Colonic mucosa (tissue), 4 donors: Measurements from ENCODE around the gene ZNF579. TPM values are rescaled to one million over a fixed set of nuclear protein-coding genes. Genes with fewer than 3 reads are reported as not detected.
A peak's percentile ranks its signal among the peaks of the same experiment; 100 is the strongest.
"Not testable (repeated sequence)": the region's sequence is repeated elsewhere in the genome, so short reads cannot be mapped to it uniquely, and the experiment has no call there.

Source experiments
- DNase-seq: peaks from one replicate; pipeline ENCODE4 v3.0.0-alpha.2; 2020
- H3K27ac ChIP-seq: fragments of 200-600 bp; one replicate; pipeline ENCODE4 v1.8.0; 2021
- H3K27me3 ChIP-seq: fragments of 200-600 bp; one replicate; pipeline ENCODE4 v1.8.0; 2021
- H3K36me3 ChIP-seq: fragments of 200-600 bp; one replicate; pipeline ENCODE4 v1.8.0; 2021
- H3K4me1 ChIP-seq: fragments of 200-600 bp; one replicate; pipeline ENCODE4 v1.8.0; 2021; ENCODE audit warnings: mild to moderate bottlenecking
- H3K4me3 ChIP-seq: fragments of 200-600 bp; one replicate; pipeline ENCODE4 v1.8.0; 2021
- H3K9ac ChIP-seq, 2 donors: one replicate each; pipeline ENCODE4 v1.7.0; 2013; ENCODE audit warnings: control low read depth in 2 of 2, low read depth in 2 of 2, low read length in 2 of 2
- H3K9me3 ChIP-seq: fragments of 200-600 bp; one replicate; pipeline ENCODE4 v1.8.0; 2021
- CTCF ChIP-seq: fragments of 200-600 bp; IDR thresholded peaks from one replicate; pipeline ENCODE4 v1.8.0; 2022; ENCODE audit warnings: antibody characterized with exemption, mild to moderate bottlenecking
- intact Hi-C: fragments of 100-400 bp; cut with DNase I; formaldehyde crosslinking; loops from one replicate; pipeline ENCODE4 v1.14.1; 2022
- total RNA-seq, 2 donors: library from RNA; stranded (reverse); fragmentation: NEBNext Ultra II Directional in 1 of 2; extraction: Animal tissue kit (Norgen Biotek cat#: 25700) in 1 of 2; gene quantifications; one replicate each; pipeline ENCODE4 v1.2.1, GENCODE V29; 2021
- donor health status: healthy.
- donor health status: DM: no; HTN: no; CAD: no.
- donor health status: DM: no; HTN: no; CAD: no.

ZNF579 gene
- total RNA-seq, 2 donors from 2014 or later: 8.0 to 8.7 TPM

GRCh38 chr19:55584871-55585270 lies 4.2 kb upstream of the ZNF579 start:
- no peak for TF ChIP-seq CTCF
- intact Hi-C loops: loop anchor here (5.0 kb wide), 1 partner anchor 33 kb away; no protein-coding TSS in a partner anchor
- H3K4me1 ChIP-seq: peaks cover 10% of the 10 kb centered on the region

GRCh38 chr19:55583897-55584296 lies 3.2 kb upstream of the ZNF579 start:
- H3K4me1 ChIP-seq: peaks cover 10% of the 10 kb centered on the region
- H3K9ac ChIP-seq, H3K27me3 ChIP-seq, intact Hi-C loops, H3K9me3 ChIP-seq, H3K4me3 ChIP-seq, DNase-seq, H3K27ac ChIP-seq, H3K36me3 ChIP-seq: not testable (repeated sequence)

More at GRCh38 chr19:55584871-55585270, 4.2 kb upstream of the ZNF579 start:
- no peak for DNase-seq
- no peaks in the 10 kb centered on the region for H3K27me3 ChIP-seq
- no peaks in the 10 kb centered on the region for H3K9me3 ChIP-seq
- H3K4me3 ChIP-seq: no peak overlapping the region
- no peak overlapping the region for H3K27ac ChIP-seq
- no peaks in the 10 kb centered on the region for H3K36me3 ChIP-seq
- no peak overlapping the region for H3K9ac ChIP-seq

GRCh38 chr19:55582284-55582683 lies 1.6 kb upstream of the ZNF579 start:
- intact Hi-C loops, H3K9ac ChIP-seq, H3K27ac ChIP-seq, H3K9me3 ChIP-seq, H3K4me3 ChIP-seq, DNase-seq, H3K27me3 ChIP-seq, H3K36me3 ChIP-seq: not testable (repeated sequence)
- H3K4me1 ChIP-seq: peaks cover 10% of the 10 kb centered on the region

- H3K9ac ChIP-seq: no peak overlapping the region
- intact Hi-C loops: no loop called here
- H3K4me3 ChIP-seq: no peak overlapping the region
- no peak for TF ChIP-seq CTCF
- H3K27me3 ChIP-seq: no peaks in the 10 kb centered on the region
- no peaks in the 10 kb centered on the region for H3K9me3 ChIP-seq
- DNase-seq: no peak
- H3K4me1 ChIP-seq: peaks cover 8% of the 10 kb centered on the region
- no peaks in the 10 kb centered on the region for H3K36me3 ChIP-seq
- H3K27ac ChIP-seq: no peak overlapping the region
Observed at GRCh38 chr19:55581823-55582223, 1.2 kb upstream of the ZNF579 start.

GRCh38 chr19:55581145-55581822 lies 636 bp upstream of the ZNF579 start:
- TF ChIP-seq CTCF: no peak
- Histone ChIP-seq H3K36me3 (no peaks in the 10 kb centered on the region), H3K4me1 (peaks cover 7% of the 10 kb centered on the region), H3K27me3 (no peaks in the 10 kb centered on the region), H3K4me3 (peak overlapping the region; percentile 72), H3K9me3 (no peaks in the 10 kb centered on the region), H3K9ac (peak overlapping the region; percentile 76), H3K27ac (peak overlapping the region; percentile 80)
- DNase-seq: peak; percentile 49
- intact Hi-C loops: no loop called here

GRCh38 chr19:55579766-55580621 lies 654 bp downstream of the ZNF579 start:
- H3K4me3 ChIP-seq: peak overlapping the region; percentile 72
- no peak for DNase-seq
- no peaks in the 10 kb centered on the region for H3K27me3 ChIP-seq
- intact Hi-C loops: no loop called here
- H3K9ac ChIP-seq: peak overlapping the region; percentile 76 to 84
- TF ChIP-seq CTCF: no peak
- H3K4me1 ChIP-seq: peaks cover 7% of the 10 kb centered on the region
- H3K36me3 ChIP-seq: no peaks in the 10 kb centered on the region
- peak overlapping the region; percentile 80 for H3K27ac ChIP-seq
- no peaks in the 10 kb centered on the region for H3K9me3 ChIP-seq
